GM12865 (cell line): Measurements from ENCODE around the gene LTC4S.
A peak's percentile ranks its signal among the peaks of the same experiment; 100 is the strongest.

Experiments used
- DNase-seq: peaks from one replicate; pipeline ENCODE4 v3.0.0; 2010; ENCODE audit warnings: low read depth
- H3K4me3 ChIP-seq: 2 replicates; pipeline ENCODE4 v1.5.1; 2011; ENCODE audit warnings: mild to moderate bottlenecking, low read depth, low read length, control low read depth
- CTCF ChIP-seq: IDR thresholded peaks from 2 replicates; pipeline ENCODE4 v1.5.1; 2011; ENCODE audit warnings: low read length, control low read depth, low read depth, inconsistent platforms; ENCODE audit not compliant: insufficient read depth; ENCODE audit errors: missing control alignments

The LTC4S gene

GRCh38 chr5:179821298-179822058 is 27.7 kb downstream of the LTC4S start:
- peak; percentile 93 for DNase-seq
- TF ChIP-seq CTCF, result no peak
- peak overlapping the region; percentile 87 for H3K4me3 ChIP-seq

- no peak for TF ChIP-seq CTCF
- H3K4me3 ChIP-seq, result peak overlapping the region; percentile 87
- no peak for DNase-seq
These were observed 28.3 kb downstream of the LTC4S start for GRCh38 chr5:179822059-179822432.

- no peak overlapping the region for H3K4me3 ChIP-seq
- no peak for TF ChIP-seq CTCF
- no peak for DNase-seq
These were observed 28.7 kb downstream of the LTC4S start for GRCh38 chr5:179822444-179822990.

GRCh38 chr5:179823937-179824744 is 30.4 kb downstream of the LTC4S start:
- no peak overlapping the region for H3K4me3 ChIP-seq
- no peak for TF ChIP-seq CTCF
- no peak for DNase-seq

- no peak overlapping the region for H3K4me3 ChIP-seq
- no peak for TF ChIP-seq CTCF
- no peak for DNase-seq
These were observed 30.9 kb downstream of the LTC4S start for GRCh38 chr5:179824745-179825112.

- TF ChIP-seq CTCF, result no peak
These were observed 31.9 kb downstream of the LTC4S start for GRCh38 chr5:179825655-179826182.

More at GRCh38 chr5:179825655-179826182, 31.9 kb downstream of the LTC4S start:
- no peak for DNase-seq
- no peak overlapping the region for H3K4me3 ChIP-seq
